Tongue (tissue), 2 donors: ENCODE data around the gene ING3. TPM values are rescaled to one million over a fixed set of nuclear protein-coding genes. Genes with fewer than 3 reads are reported as not detected.

Experiments
- small RNA-seq: library from RNA; depleted of rRNA; stranded (forward); fragments of <200 nt; gene quantifications from one replicate; pipeline ENCODE3, GENCODE V24; 2014; ENCODE audit warnings: low replicate concordance
- total RNA-seq: library from RNA; depleted of rRNA; stranded (reverse); fragments of >200 nt; gene quantifications from one replicate; pipeline ENCODE4 v1.2.3, GENCODE V29; 2014

The ING3 gene
- total RNA-seq, 1 donor from 2014 or later: 16.6 TPM

Small RNAs within 50 kb of the gene (small RNA-seq; reads per million reads assigned to genes)
- gene RNA5SP240: not detected

Other genes starting within 250 kb of the ING3 start
- 53.9 TPM for gene TSPAN12, start 92.6 kb upstream of the ING3 start, total RNA-seq
- 32.3 TPM for gene CPED1, start 37.9 kb downstream of the ING3 start, total RNA-seq